ENCODE results near the gene IL4I1.

IL4I1 gene

GRCh38 chr19:49862391-49863253 lies 34.1 kb downstream of the IL4I1 start:
- DNase-seq: no peak

GRCh38 chr19:49861541-49862378 lies 34.9 kb downstream of the IL4I1 start:
- DNase-seq: no peak

GRCh38 chr19:49861107-49861506 lies 35.6 kb downstream of the IL4I1 start:
- DNase-seq: no peak

DNA sequence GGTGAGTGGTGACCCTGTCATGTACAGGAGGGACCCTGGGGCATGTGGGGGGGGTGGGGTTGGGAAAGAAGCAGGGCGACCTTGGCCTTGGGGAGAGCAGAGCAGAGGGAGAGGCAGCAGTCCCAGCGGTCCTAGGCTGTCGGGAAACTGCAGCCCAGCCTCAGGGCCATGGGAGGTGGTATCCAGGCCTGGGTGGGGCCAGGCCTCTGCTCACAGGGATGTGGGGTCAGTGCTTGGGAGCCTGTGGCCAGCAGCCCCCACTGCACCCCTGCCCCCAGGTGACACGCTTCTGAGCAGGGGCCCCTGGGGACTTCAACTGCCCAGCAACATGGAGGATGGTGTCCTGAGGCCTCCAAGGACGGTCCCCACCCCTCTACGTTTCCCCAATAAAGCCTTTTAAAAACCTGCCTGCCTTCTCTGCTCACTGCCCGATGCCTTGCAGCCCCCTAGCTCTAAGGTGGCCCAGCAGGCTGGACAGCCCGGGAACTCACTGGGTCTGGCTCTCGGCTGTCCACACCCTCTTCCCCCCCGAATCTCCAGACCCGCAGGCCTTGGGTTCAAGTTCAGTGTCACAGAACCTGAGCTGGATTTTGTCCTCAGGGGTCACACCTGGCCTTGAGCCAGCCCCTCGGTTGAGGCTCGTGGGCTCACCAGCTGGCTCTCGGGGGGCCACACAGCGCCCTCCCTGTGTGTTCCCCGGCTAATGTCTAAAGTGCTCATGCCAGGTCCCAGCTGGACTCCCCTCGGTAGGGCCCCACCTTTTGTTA lies 36.2 kb downstream of the IL4I1 start:
- no peak for DNase-seq

GRCh38 chr19:49859682-49860335 lies 36.9 kb downstream of the IL4I1 start:
- DNase-seq: no peak

- DNase-seq: no peak
Measured at GRCh38 chr19:49858088-49858985, 38.4 kb downstream of the IL4I1 start.

DNA sequence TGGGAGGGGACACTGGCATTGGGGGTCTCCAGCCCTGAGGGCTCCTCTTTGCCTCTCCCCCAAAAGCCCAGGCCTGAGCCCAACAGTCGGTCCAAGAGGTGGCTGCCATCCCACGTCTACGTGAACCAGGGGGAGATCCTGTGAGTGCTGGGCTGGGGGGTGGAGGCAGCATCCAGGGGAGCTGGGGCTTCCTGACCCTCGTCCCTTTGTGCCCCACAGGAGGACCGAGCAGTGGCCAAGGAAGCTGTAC lies 38.9 kb downstream of the IL4I1 start:
- no peak for DNase-seq

GRCh38 chr19:49857061-49857837 lies 39.4 kb downstream of the IL4I1 start:
- no peak for DNase-seq

DNA sequence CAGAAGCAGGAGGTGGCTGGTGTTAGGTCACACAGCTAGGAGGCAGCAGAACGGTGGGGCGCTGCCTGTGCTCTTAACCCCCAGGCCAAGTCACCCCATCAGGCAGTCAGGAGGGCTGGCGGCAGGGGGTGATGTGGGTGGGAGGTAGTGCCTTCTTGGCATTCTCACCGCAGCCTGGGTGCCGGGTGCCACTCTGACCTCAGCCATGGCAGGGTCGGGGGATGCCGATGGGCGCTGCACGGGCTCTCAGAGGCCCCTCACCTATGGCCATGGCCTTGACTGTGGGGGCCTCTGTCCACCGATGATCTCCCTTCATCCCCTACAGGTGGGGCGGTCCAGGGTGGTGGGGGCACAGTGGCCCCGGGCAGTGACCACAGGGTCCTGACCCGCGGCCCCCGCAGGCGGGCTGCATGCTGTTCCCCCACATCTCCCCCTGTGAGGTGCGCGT lies 40.1 kb downstream of the IL4I1 start:
- DNase-seq: no peak

- no peak for DNase-seq
Measured at GRCh38 chr19:49855676-49856573, 40.8 kb downstream of the IL4I1 start.

DNA sequence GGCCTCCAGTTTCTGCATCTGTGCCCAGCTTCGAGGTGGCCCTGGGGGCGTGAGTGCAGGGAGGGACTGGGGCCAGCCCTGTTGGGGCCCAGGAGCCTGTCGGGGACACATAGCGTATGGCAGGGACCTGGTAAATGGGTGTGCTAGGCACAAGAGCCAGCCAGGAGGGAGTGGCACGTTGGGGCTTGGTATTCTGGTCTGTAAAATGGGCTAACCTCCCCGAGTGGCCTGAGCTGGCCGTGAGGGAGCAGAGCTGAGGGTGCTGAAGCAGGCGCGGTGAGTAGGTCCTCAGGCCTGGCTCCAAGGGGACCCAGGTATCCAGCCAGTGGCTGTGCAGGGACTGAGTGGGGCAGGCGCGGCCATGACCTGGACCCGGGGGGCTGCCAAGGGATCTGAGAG lies 41.4 kb downstream of the IL4I1 start:
- no peak for DNase-seq

GRCh38 chr19:49854378-49855263 lies 42.1 kb downstream of the IL4I1 start:
- no peak for DNase-seq

- no peak for DNase-seq
Measured at GRCh38 chr19:49853852-49854377, 42.8 kb downstream of the IL4I1 start.

GRCh38 chr19:49852631-49853126 lies 44.0 kb downstream of the IL4I1 start:
- DNase-seq: no peak

DNA sequence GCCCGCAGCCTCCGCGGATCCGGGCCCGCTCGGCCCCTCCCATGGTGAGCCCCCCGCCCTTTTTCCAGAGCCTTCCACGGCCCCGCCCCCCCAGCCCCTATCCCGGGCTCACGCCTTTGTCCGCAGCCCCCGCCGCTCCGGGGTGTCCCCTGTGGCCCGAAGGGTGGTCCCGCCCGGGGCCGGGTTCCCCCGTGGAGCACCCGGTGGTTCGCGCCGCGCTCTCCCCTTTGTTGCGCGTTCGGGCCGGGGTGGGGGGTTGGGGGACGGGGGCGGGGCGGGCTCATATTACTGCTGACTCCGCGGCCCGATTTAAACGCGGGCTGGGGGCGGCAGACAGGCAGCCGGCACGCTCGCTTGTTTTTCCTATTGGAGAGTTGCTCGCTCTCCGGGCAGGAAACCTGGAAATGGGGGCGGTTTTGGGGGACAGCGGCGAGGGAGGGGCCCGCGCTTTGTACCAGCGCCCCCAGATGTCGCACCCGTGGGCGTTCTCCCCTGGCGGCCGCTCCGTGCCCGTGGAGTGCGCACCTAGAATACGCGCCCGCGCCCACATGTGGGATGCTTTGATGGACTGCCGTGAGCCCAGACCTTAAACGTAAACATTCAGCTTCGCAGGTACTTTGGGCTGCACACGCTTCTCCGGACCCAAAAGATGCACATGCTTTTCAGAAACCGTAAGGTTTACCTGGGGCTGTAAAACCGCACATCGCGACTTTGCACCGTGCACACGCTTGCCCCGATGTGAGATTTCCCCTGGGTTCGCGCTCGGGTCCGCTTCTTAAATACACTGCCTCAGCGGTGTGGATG lies 45.0 kb downstream of the IL4I1 start:
- DNase-seq: peak; percentile 28

- peak; percentile 79 for DNase-seq
Measured at GRCh38 chr19:49850487-49851342, 46.0 kb downstream of the IL4I1 start, which contains the start of gene PTOV1. PTOV1 (plus strand) TSS chr19:49851159.

- DNase-seq: no peak
Measured at GRCh38 chr19:49850221-49850486, 46.5 kb downstream of the IL4I1 start.

All from activated gamma-delta T cell (primary cell).